H1 (cell line): Measurements from ENCODE around the gene TDRD3. TPM values are rescaled to one million over a fixed set of nuclear protein-coding genes. Genes with fewer than 3 reads are reported as not detected.

Experiments used
- CTCF ChIA-PET: fragments of 300-600 bp; sonication (Branson Sonifier 250); formaldehyde crosslinking; loops from one replicate; lab custom pipeline; 2021; ENCODE audit not compliant: partially characterized antibody; lab: Charles Lee
- POLR2A ChIA-PET: fragments of 300-600 bp; sonication (Branson Sonifier 250); formaldehyde crosslinking; loops from one replicate; lab custom pipeline; 2021; ENCODE audit warnings: inconsistent platforms; ENCODE audit not compliant: partially characterized antibody; lab: Charles Lee
- DNase-seq, 2 experiments: peaks; one replicate each; pipeline versions ENCODE4 v3.0.0 to v3.0.0-alpha.2; 2010 to 2022; ENCODE audit warnings: low spot score in 2 of 2, low read depth in 1 of 2, mixed read lengths in 1 of 2
- FAIRE-seq: peaks from 2 replicates; lab custom pipeline; 2011; peaks lifted over from hg19 to GRCh38; lab: Jason Lieb, UNC
- H2AFZ ChIP-seq: 2 replicates; pipeline ENCODE4 v1.8.1; 2012; ENCODE audit warnings: low read length, inconsistent platforms
- H2AK5ac ChIP-seq: 2 replicates; pipeline ENCODE4 v1.6.1; 2013; ENCODE audit warnings: low read depth, low read length
- H2BK120ac ChIP-seq: replicated peaks from 2 replicates; pipeline ENCODE3; 2013; ENCODE audit warnings: low read depth, low read length, inconsistent platforms
- H2BK12ac ChIP-seq: 2 replicates; pipeline ENCODE4 v1.6.1; 2013; ENCODE audit warnings: low read depth, low read length
- H2BK15ac ChIP-seq: 2 replicates; pipeline ENCODE4 v1.6.1; 2013; ENCODE audit warnings: low read length
- H2BK20ac ChIP-seq: 2 replicates; pipeline ENCODE4 v1.6.1; 2013; ENCODE audit warnings: low read length
- H2BK5ac ChIP-seq: 2 replicates; pipeline ENCODE4 v1.6.1; 2013; ENCODE audit warnings: low read depth, low read length
- H3K14ac ChIP-seq: 2 replicates; pipeline ENCODE4 v1.6.1; 2013; ENCODE audit warnings: inconsistent platforms; ENCODE audit not compliant: insufficient read length
- H3K18ac ChIP-seq: 2 replicates; pipeline ENCODE4 v1.6.1; 2013; ENCODE audit warnings: low read length; ENCODE audit errors: extremely low read depth
- H3K23ac ChIP-seq: 2 replicates; pipeline ENCODE4 v1.6.1; 2013; ENCODE audit warnings: inconsistent platforms; ENCODE audit not compliant: insufficient read length
- H3K23me2 ChIP-seq: 2 replicates; pipeline ENCODE4 v1.6.1; 2013; ENCODE audit warnings: low read depth, low read length
- H3K27ac ChIP-seq: 2 replicates; pipeline ENCODE4 v1.6.1; 2011; ENCODE audit warnings: low read depth, low read length, inconsistent platforms
- H3K27me3 ChIP-seq, 4 experiments: replicated peaks in 1 of 4; 1 replicate in 1 of 4; 2 replicates in 3 of 4; pipeline versions ENCODE4 v1.6.1 to v1.8.1; 2011 to 2013; ENCODE audit warnings: low read length in 3 of 4, mild to moderate bottlenecking in 3 of 4, inconsistent platforms in 2 of 4, mixed read lengths in 2 of 4, moderate library complexity in 1 of 4; ENCODE audit not compliant: control insufficient read depth in 3 of 4, insufficient read depth in 3 of 4; ENCODE audit errors: extremely low read depth in 1 of 4
- H3K36me3 ChIP-seq, 4 experiments: 2 replicates each; pipeline versions ENCODE4 v1.6.1 to v1.8.1; 2011 to 2013; ENCODE audit warnings: mild to moderate bottlenecking in 4 of 4, low read length in 3 of 4, moderate library complexity in 2 of 4, control low read depth in 1 of 4, inconsistent platforms in 1 of 4; ENCODE audit not compliant: insufficient read depth in 4 of 4, control insufficient read depth in 2 of 4
- H3K4ac ChIP-seq: replicated peaks from 2 replicates; pipeline ENCODE3; 2013; ENCODE audit warnings: low read length, low read depth, mixed read lengths, inconsistent platforms; ENCODE audit not compliant: insufficient read length
- H3K4me1 ChIP-seq, 4 experiments: replicated peaks in 1 of 4; 1 replicate in 1 of 4; 2 replicates in 3 of 4; pipeline versions ENCODE4 v1.6.1 to v1.8.1; 2011 to 2013; ENCODE audit warnings: low read length in 3 of 4, inconsistent platforms in 2 of 4, mixed read lengths in 1 of 4; ENCODE audit not compliant: insufficient read depth in 4 of 4, control insufficient read depth in 3 of 4
- H3K4me2 ChIP-seq, 2 experiments: 2 replicates each; pipeline versions ENCODE4 v1.6.1 to v1.8.1; 2011 to 2013; ENCODE audit warnings: low read depth in 2 of 2, low read length in 2 of 2, control low read depth in 1 of 2, inconsistent platforms in 1 of 2, mild to moderate bottlenecking in 1 of 2; ENCODE audit not compliant: insufficient read depth in 1 of 2
- H3K4me3 ChIP-seq, 4 experiments: fragments of 200-600, 300-600 bp in 1 of 4; sonication (generic), shearing (Covaris generic), sonication (Bioruptor Twin) in 1 of 4; 2 replicates each; pipeline versions ENCODE4 v1.5.1 to v1.8.1; 2011 to 2016; ENCODE audit warnings: low read length in 4 of 4, low read depth in 3 of 4, control low read depth in 2 of 4, inconsistent platforms in 2 of 4, mild to moderate bottlenecking in 2 of 4, mixed read lengths in 1 of 4, moderate library complexity in 1 of 4; ENCODE audit not compliant: insufficient read depth in 2 of 4; ENCODE audit errors: extremely low read depth in 1 of 4
- H3K56ac ChIP-seq: replicated peaks from 2 replicates; pipeline ENCODE3; 2013; ENCODE audit warnings: low read depth, mild to moderate bottlenecking, mixed read lengths, low read length, inconsistent platforms; ENCODE audit not compliant: insufficient read length
- H3K79me1 ChIP-seq: 2 replicates; pipeline ENCODE4 v1.6.1; 2013; ENCODE audit warnings: low read depth, low read length, control low read depth
- H3K79me2 ChIP-seq, 2 experiments: 2 replicates each; pipeline versions ENCODE4 v1.6.1 to v1.8.1; 2012 to 2013; ENCODE audit warnings: low read length in 2 of 2, mild to moderate bottlenecking in 2 of 2, inconsistent platforms in 1 of 2; ENCODE audit not compliant: insufficient read depth in 2 of 2, control insufficient read depth in 1 of 2
- H3K9ac ChIP-seq, 4 experiments: replicated peaks in 1 of 4; 1 replicate in 1 of 4; 2 replicates in 3 of 4; pipeline versions ENCODE4 v1.6.1 to v1.8.1; 2011 to 2013; ENCODE audit warnings: low read depth in 3 of 4, low read length in 3 of 4, control low read depth in 2 of 4, mild to moderate bottlenecking in 2 of 4, moderate library complexity in 2 of 4, inconsistent platforms in 1 of 4; ENCODE audit errors: extremely low read depth in 1 of 4
- H3K9me3 ChIP-seq, 2 experiments: 2 replicates each; pipeline versions ENCODE4 v1.6.1 to v1.8.1; 2012 to 2013; ENCODE audit warnings: mild to moderate bottlenecking in 2 of 2, moderate library complexity in 2 of 2, control low read depth in 1 of 2, inconsistent platforms in 1 of 2, low read depth in 1 of 2, low read length in 1 of 2, mixed read lengths in 1 of 2; ENCODE audit not compliant: insufficient read depth in 2 of 2
- H4K20me1 ChIP-seq, 2 experiments: replicated peaks in 1 of 2; 2 replicates each; pipeline versions ENCODE3 to v1.8.1; 2011 to 2013; ENCODE audit warnings: inconsistent platforms in 2 of 2, low read length in 2 of 2, mild to moderate bottlenecking in 1 of 2; ENCODE audit not compliant: insufficient read depth in 2 of 2, control insufficient read depth in 1 of 2
- H4K5ac ChIP-seq: 2 replicates; pipeline ENCODE4 v1.6.1; 2013; ENCODE audit warnings: low read length, low read depth, mixed read lengths, inconsistent platforms; ENCODE audit not compliant: insufficient read length
- H4K8ac ChIP-seq: 2 replicates; pipeline ENCODE4 v1.8.0; 2013; ENCODE audit warnings: mild to moderate bottlenecking, moderate library complexity, low read length, inconsistent platforms; ENCODE audit not compliant: insufficient read depth; ENCODE audit errors: extremely low read depth
- H4K91ac ChIP-seq: replicated peaks from 2 replicates; pipeline ENCODE3; 2013; ENCODE audit warnings: low read length, mixed read lengths, inconsistent platforms; ENCODE audit not compliant: insufficient read length
- FOSL1 ChIP-seq: IDR thresholded peaks from 2 replicates; pipeline ENCODE4 v1.6.1; 2011; ENCODE audit warnings: mild to moderate bottlenecking, low read depth, low read length, moderate library complexity; ENCODE audit not compliant: insufficient read depth
- WGBS, 2 experiments: shearing (Covaris generic) in 1 of 2; methylation state at CpG; one replicate each; pipeline versions ENCODE4 v1.1.6 to v1.1.7; 2013 to 2015; ENCODE audit warnings: low lambda C conversion rate in 2 of 2, mixed read lengths in 2 of 2, inconsistent platforms in 1 of 2, low coverage in 1 of 2, missing lambda C conversion rate in 1 of 2; ENCODE audit not compliant: insufficient replicate concordance in 2 of 2, insufficient coverage in 1 of 2, insufficient read length in 1 of 2; ENCODE audit errors: extremely low coverage in 1 of 2, missing lambda C conversion rate in 1 of 2; 5-methylcytosine and 5-hydroxymethylcytosine counted together
- polyA plus RNA-seq, 7 experiments: library from polyadenylated mRNA; depleted of rRNA in 3 of 7; stranded (reverse) in 5 of 7; unstranded in 2 of 7; fragments of >200 nt in 5 of 7; fragments of 200-250 nt in 2 of 7; gene quantifications; 1 replicate in 5 of 7; 2 replicates in 1 of 7; 4 replicates in 1 of 7; pipeline versions ENCODE4 v1.2.1 to v1.2.3, GENCODE V29; 2011 to 2013; ENCODE audit warnings: missing spikeins in 2 of 7, mixed read lengths in 2 of 7
- total RNA-seq: library from RNA; stranded (reverse); fragmentation: NEBNext Ultra II Directional; extraction: Animal tissue kit (Norgen Biotek cat#: 25700); gene quantifications from 2 replicates; pipeline ENCODE4 v1.2.1, GENCODE V29; 2021

The TDRD3 gene
- total and polyA plus RNA-seq, 2 of the 8 experiments (the other 6 are each of a cell fraction or from before 2014, with no cell fraction given): 2.5 to 14.7 TPM

DNA sequence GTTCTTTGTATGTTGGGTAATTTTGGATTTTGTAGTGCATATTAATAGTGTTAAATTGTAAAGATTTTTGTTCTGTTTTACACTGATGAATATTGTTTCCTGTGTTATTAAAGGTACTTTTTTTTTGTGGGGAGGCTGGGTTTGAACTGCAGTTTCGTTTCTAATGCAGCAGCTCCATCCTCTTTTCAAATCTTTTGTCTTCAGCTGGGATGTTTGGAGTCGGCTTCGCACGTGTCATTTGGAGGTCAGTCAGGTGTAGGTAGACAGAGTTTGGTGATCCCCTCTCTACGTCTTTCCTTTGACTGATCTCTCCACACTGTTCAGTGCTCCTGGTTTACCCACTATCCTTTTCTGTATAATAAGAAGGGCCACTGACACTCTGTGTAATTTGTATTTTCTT, 30.3 kb downstream of the TDRD3 start:
- H3K27me3 ChIP-seq: no peaks in the 10 kb centered on the region
- H3K9me3 ChIP-seq: no peaks in the 10 kb centered on the region
- no peak overlapping the region for H3K4me2 ChIP-seq
- no peaks in the 10 kb centered on the region for H3K23me2 ChIP-seq
- WGBS, 2 experiments: 85% methylated on average over 5 of the region's 5 CpGs; no CpG with 5 or more reads in 1 of the 2 experiments
- H4K91ac ChIP-seq: no peak overlapping the region
- H3K14ac ChIP-seq: no peak overlapping the region
- H3K27ac ChIP-seq: no peak overlapping the region
- no peak for TF ChIP-seq FOSL1
- H3K79me1 ChIP-seq: no peaks in the 10 kb centered on the region
- no peaks in the 10 kb centered on the region for H3K79me2 ChIP-seq
- no peak overlapping the region for H3K9ac ChIP-seq
- no peak overlapping the region for H2AFZ ChIP-seq
- H4K5ac ChIP-seq: no peak overlapping the region
- no peak overlapping the region for H3K4ac ChIP-seq
- ChIA-PET CTCF (interaction anchor here (0.5 to 1.7 kb wide), 6 partner anchors 58 to 772 kb away, joined by 3 to 5 read pairs (median 4); no protein-coding TSS in a partner anchor), POLR2A (interaction anchor here (1.2 to 2.2 kb wide), 2 partner anchors 15 to 30 kb away, joined by 3 to 6 read pairs; partner anchors contain the start of gene TDRD3)
- no peak overlapping the region for H2BK120ac ChIP-seq
- no peak overlapping the region for H2BK20ac ChIP-seq
- H3K4me1 ChIP-seq: no peaks in the 10 kb centered on the region
- no peak overlapping the region for H3K18ac ChIP-seq
- H4K8ac ChIP-seq: no peak overlapping the region
- no peaks in the 10 kb centered on the region for H4K20me1 ChIP-seq
- no peak overlapping the region for H2BK15ac ChIP-seq
- H3K36me3 ChIP-seq: no peaks in the 10 kb centered on the region
- H2BK5ac ChIP-seq: no peak overlapping the region
- H2AK5ac ChIP-seq: no peak overlapping the region
- H2BK12ac ChIP-seq: no peak overlapping the region
- H3K4me3 ChIP-seq: no peak overlapping the region
- H3K23ac ChIP-seq: no peak overlapping the region
- FAIRE-seq (no peak), DNase-seq (no peak)
- H3K56ac ChIP-seq: no peak overlapping the region
